ENCODE data around the gene CCDC9B. TPM values are rescaled to one million over a fixed set of nuclear protein-coding genes. Genes with fewer than 3 reads are reported as not detected.
A peak's percentile ranks its signal among the peaks of the same experiment; 100 is the strongest.

Gene CCDC9B
- total RNA-seq, 1 experiment from 2014 or later = 3.2 TPM

GRCh38 chr15:40303576-40303975, 37.2 kb downstream of the CCDC9B start:
- H3K9me3 ChIP-seq (replicated peaks) = 0 out of 2 replicates have a peak, but pooled peaks cover 5% of the 10 kb centered on the region
- DNase-seq = no peak
- H3K27me3 ChIP-seq = no peaks in the 10 kb centered on the region
- H3K4me1 ChIP-seq = peaks cover 21% of the 10 kb centered on the region
- no peak overlapping the region for H3K4me3 ChIP-seq
- H3K27ac ChIP-seq = no peak overlapping the region
- no peaks in the 10 kb centered on the region for H3K36me3 ChIP-seq

GRCh38 chr15:40302981-40303380, 37.8 kb downstream of the CCDC9B start:
- Histone ChIP-seq H3K27ac (no peak overlapping the region), H3K36me3 (no peaks in the 10 kb centered on the region), H3K9me3 (replicated peaks) (0 out of 2 replicates have a peak, but pooled peaks cover 5% of the 10 kb centered on the region), H3K27me3 (no peaks in the 10 kb centered on the region), H3K4me1 (peaks cover 20% of the 10 kb centered on the region; the same call in 1 of the 2 replicates), H3K4me3 (no peak overlapping the region)
- no peak for DNase-seq

GRCh38 chr15:40302288-40302886, 38.4 kb downstream of the CCDC9B start:
- Histone ChIP-seq H3K4me1 (peaks cover 20% of the 10 kb centered on the region; the same call in 1 of the 2 replicates), H3K27ac (no peak overlapping the region), H3K4me3 (no peak overlapping the region), H3K36me3 (no peaks in the 10 kb centered on the region), H3K27me3 (no peaks in the 10 kb centered on the region), H3K9me3 (replicated peaks) (0 out of 2 replicates have a peak, but pooled peaks cover 5% of the 10 kb centered on the region)
- DNase-seq = no peak

- Histone ChIP-seq H3K4me3 (no peak overlapping the region), H3K36me3 (no peaks in the 10 kb centered on the region), H3K27ac (no peak overlapping the region), H3K27me3 (no peaks in the 10 kb centered on the region), H3K9me3 (replicated peaks) (0 out of 2 replicates have a peak, but pooled peaks cover 5% of the 10 kb centered on the region), H3K4me1 (peaks cover 15% of the 10 kb centered on the region; the same call in 1 of the 2 replicates)
- no peak for DNase-seq
These were observed 39.1 kb downstream of the CCDC9B start for GRCh38 chr15:40301467-40302179.

- no peaks in the 10 kb centered on the region for H3K36me3 ChIP-seq
- no peak for DNase-seq
- H3K4me1 ChIP-seq = peaks cover 7% of the 10 kb centered on the region; the same call in 1 of the 2 replicates
- H3K9me3 ChIP-seq (replicated peaks) = 0 out of 2 replicates have a peak, but pooled peaks cover 5% of the 10 kb centered on the region
- no peak overlapping the region for H3K27ac ChIP-seq
- no peak overlapping the region for H3K4me3 ChIP-seq
- no peaks in the 10 kb centered on the region for H3K27me3 ChIP-seq
These were observed 40.0 kb downstream of the CCDC9B start for GRCh38 chr15:40300771-40301170.

GRCh38 chr15:40300367-40300766, 40.4 kb downstream of the CCDC9B start:
- H3K36me3 ChIP-seq = no peaks in the 10 kb centered on the region
- peaks cover 3% of the 10 kb centered on the region; the same call in 1 of the 2 replicates for H3K4me1 ChIP-seq
- H3K9me3 ChIP-seq (replicated peaks) = 0 out of 2 replicates have a peak, but pooled peaks cover 5% of the 10 kb centered on the region
- H3K4me3 ChIP-seq = no peak overlapping the region
- no peak overlapping the region for H3K27ac ChIP-seq
- H3K27me3 ChIP-seq = no peaks in the 10 kb centered on the region
- no peak for DNase-seq

GRCh38 chr15:40298216-40298935, 42.4 kb downstream of the CCDC9B start:
- DNase-seq = no peak
- no peaks in the 10 kb centered on the region for H3K4me1 ChIP-seq
- H3K36me3 ChIP-seq = no peaks in the 10 kb centered on the region
- H3K4me3 ChIP-seq = no peak overlapping the region
- no peaks in the 10 kb centered on the region for H3K27me3 ChIP-seq
- 0 out of 2 replicates have a peak, but pooled peaks cover 5% of the 10 kb centered on the region for H3K9me3 ChIP-seq (replicated peaks)
- H3K27ac ChIP-seq = no peak overlapping the region

GRCh38 chr15:40297356-40297755, 43.4 kb downstream of the CCDC9B start:
- no peak overlapping the region for H3K4me3 ChIP-seq
- H3K4me1 ChIP-seq = no peaks in the 10 kb centered on the region
- H3K36me3 ChIP-seq = no peaks in the 10 kb centered on the region
- 0 out of 2 replicates have a peak, but pooled peaks cover 5% of the 10 kb centered on the region for H3K9me3 ChIP-seq (replicated peaks)
- DNase-seq = no peak
- H3K27ac ChIP-seq = no peak overlapping the region
- H3K27me3 ChIP-seq = no peaks in the 10 kb centered on the region

GRCh38 chr15:40296561-40297230, 44.0 kb downstream of the CCDC9B start:
- H3K4me1 ChIP-seq = no peaks in the 10 kb centered on the region
- H3K4me3 ChIP-seq = no peak overlapping the region
- H3K27me3 ChIP-seq = no peaks in the 10 kb centered on the region
- no peak overlapping the region for H3K27ac ChIP-seq
- 0 out of 2 replicates have a peak, but pooled peaks cover 5% of the 10 kb centered on the region for H3K9me3 ChIP-seq (replicated peaks)
- no peak for DNase-seq
- H3K36me3 ChIP-seq = no peaks in the 10 kb centered on the region

GRCh38 chr15:40295877-40296560, 44.7 kb downstream of the CCDC9B start:
- no peak overlapping the region for H3K4me3 ChIP-seq
- H3K27ac ChIP-seq = no peak overlapping the region
- 0 out of 2 replicates have a peak, but pooled peaks cover 5% of the 10 kb centered on the region for H3K9me3 ChIP-seq (replicated peaks)
- H3K27me3 ChIP-seq = no peaks in the 10 kb centered on the region
- H3K4me1 ChIP-seq = no peaks in the 10 kb centered on the region
- DNase-seq = peak in 1 of 2 experiments; percentile 32
- no peaks in the 10 kb centered on the region for H3K36me3 ChIP-seq

GRCh38 chr15:40295297-40295696, 45.4 kb downstream of the CCDC9B start:
- Histone ChIP-seq H3K27ac (no peak overlapping the region), H3K27me3 (no peaks in the 10 kb centered on the region), H3K36me3 (no peaks in the 10 kb centered on the region), H3K4me1 (no peaks in the 10 kb centered on the region; the same call in 1 of the 2 replicates), H3K9me3 (replicated peaks) (0 out of 2 replicates have a peak, but pooled peaks cover under 1% of the 10 kb centered on the region), H3K4me3 (no peak overlapping the region)
- no peak for DNase-seq

GRCh38 chr15:40293905-40294895, 46.5 kb downstream of the CCDC9B start:
- Histone ChIP-seq H3K27ac (no peak overlapping the region), H3K4me3 (no peak overlapping the region), H3K27me3 (no peaks in the 10 kb centered on the region), H3K36me3 (no peaks in the 10 kb centered on the region), H3K4me1 (peaks cover 9% of the 10 kb centered on the region), H3K9me3 (replicated peaks) (no peaks in the 10 kb centered on the region)
- no peak for DNase-seq

- Histone ChIP-seq H3K36me3 (no peaks in the 10 kb centered on the region), H3K4me3 (no peak overlapping the region), H3K9me3 (replicated peaks) (no peaks in the 10 kb centered on the region), H3K27ac (no peak overlapping the region), H3K4me1 (peaks cover 19% of the 10 kb centered on the region), H3K27me3 (no peaks in the 10 kb centered on the region)
- no peak for DNase-seq
These were observed 47.7 kb downstream of the CCDC9B start for GRCh38 chr15:40293006-40293405.

All from SJCRH30 (cell line).